ENCODE data around the gene SETD5.

The SETD5 gene

GRCh38 chr3:9412293-9412692 is 14.9 kb downstream of the SETD5 start:
- no peak for DNase-seq

DNA sequence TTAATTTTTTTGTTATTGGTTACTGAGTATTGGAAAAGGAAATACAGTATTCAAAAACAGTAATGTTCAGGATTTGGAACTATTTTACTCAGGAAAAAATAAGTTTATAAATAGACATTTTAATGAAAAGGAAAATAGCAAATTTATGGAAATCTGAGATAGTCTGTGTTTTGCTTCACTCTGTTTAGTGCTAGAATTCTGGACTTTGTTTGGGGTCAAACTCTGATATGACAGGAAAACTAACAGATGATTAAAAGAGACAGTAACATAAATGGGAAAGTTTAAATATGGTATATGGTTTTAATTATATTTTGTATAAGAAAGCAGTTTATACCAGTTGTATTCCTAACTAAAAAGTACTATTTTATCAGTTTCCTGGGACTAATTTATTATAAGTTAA is 17.4 kb downstream of the SETD5 start:
- no peak for DNase-seq

GRCh38 chr3:9415485-9416138 is 18.2 kb downstream of the SETD5 start:
- no peak for DNase-seq

DNA sequence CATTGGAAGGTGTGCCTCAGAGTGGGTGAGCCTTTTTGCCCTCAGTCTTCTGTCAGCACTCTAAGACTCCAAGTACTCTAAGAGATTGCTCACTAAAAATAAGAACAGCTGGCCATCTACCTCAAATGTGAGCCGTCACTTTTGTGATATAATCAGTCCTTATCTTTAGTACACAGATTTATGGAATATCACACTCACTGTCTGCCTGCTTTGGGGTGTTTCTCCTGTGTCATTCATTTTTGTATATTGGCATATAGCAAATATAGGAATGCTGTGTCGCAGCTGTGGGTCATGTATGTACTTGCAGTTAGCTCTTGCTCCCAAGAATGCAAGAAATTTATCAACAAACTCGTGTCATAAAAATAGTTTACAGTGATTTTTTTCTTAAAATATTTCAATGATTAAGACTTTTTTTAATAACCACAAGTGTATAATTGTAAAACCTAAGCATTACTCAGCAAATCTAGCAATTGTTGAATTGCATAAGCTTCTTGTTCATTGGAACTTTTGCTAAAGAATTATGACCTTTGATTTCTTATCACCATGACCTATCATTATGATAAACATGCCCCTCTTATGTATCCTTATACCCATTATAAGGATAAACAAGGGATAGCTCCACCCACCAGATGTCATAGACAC is 18.8 kb downstream of the SETD5 start:
- no peak for DNase-seq

DNA sequence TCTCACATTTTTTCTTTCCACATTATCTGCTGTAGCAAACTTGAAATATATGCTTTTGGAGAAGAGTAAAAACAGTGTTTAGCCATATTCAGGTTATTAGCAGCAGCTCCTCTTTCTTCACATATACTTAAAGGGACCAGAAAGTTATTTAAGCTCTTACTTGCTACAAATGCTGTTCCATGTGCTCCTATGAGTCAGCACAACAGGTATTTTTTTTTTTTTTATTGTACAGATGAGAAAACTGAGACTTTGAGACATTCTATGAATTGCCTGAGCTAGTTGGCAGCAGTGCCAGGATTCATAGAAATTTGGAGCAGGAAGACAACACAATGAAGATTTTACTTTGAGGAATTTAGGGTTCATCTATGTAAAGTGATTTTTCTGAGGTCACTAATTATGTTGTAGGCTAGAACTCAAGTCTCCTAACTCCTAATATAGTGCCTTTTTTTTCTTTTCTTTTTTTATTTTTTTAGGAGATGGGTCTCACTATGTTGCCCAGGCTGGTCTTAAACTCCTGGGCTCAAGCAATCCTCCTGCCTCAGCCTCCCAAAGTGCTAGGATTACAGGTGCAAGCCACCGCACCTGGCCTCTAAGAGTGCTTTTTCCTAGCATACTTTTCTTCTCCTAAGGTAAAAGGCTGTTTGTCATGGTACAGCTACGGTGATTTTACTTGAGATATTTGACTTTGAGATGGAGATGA is 23.6 kb downstream of the SETD5 start:
- no peak for DNase-seq

DNA sequence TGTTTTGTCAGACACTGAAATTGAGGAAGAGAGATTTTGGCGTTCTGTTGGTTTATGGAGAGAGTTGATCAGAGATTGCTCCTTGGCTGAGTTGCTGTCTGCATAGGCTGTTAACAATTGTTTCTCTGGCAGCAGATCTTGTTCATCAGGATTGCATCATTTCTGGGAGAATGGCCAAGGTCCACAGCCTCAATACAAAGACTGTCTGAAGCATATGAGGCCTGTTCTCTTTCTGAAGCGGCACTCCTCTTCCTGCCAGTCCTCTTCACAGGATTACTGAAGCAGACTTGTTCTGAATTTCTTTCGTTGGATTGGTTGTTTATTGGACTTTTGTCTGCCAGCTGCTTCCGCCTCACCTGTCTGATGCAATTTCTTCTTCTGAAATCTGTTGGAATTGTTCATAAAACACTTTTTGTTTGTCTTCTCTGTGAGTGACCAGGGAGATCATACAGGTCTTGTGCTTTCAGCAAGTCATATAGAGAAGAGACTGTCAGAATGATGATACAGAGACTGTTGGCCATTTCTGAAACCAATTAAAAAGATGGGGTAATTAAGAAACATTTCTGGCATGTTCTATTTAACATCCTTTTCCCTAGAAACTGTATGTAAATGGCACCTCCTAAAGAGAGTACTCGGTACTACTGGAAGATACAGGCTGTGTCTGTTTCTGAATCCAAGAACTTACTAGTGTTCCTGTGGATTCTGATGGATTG is 25.5 kb downstream of the SETD5 start:
- DNase-seq, result peak; percentile 44

- DNase-seq, result no peak
These were observed 31.0 kb downstream of the SETD5 start for GRCh38 chr3:9428411-9428810.

- DNase-seq, result no peak
These were observed 33.3 kb downstream of the SETD5 start for GRCh38 chr3:9430733-9431132.

- no peak for DNase-seq
These were observed 36.5 kb downstream of the SETD5 start for GRCh38 chr3:9433627-9434521.

- DNase-seq, result no peak
These were observed 37.9 kb downstream of the SETD5 start for GRCh38 chr3:9435316-9435715.

DNA sequence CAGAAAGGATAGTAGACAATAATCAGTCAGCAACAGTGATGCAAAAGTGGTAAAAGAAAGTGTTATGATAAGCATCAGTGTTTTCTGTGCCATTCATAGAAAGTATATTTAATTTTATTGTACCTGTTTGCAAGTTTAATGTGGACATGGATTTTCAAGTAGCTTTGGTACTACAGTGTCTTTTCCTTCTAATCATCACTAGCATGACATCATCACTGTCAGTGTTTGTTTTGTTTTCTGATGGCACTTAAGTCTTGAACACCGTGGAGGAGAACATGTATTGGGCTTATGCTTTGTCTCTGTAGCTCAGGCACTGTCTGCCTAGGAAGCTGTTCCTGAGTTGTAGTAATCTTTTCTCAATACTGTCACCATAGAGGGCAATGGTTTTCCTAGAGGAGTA is 41.9 kb downstream of the SETD5 start:
- DNase-seq, result no peak

DNA sequence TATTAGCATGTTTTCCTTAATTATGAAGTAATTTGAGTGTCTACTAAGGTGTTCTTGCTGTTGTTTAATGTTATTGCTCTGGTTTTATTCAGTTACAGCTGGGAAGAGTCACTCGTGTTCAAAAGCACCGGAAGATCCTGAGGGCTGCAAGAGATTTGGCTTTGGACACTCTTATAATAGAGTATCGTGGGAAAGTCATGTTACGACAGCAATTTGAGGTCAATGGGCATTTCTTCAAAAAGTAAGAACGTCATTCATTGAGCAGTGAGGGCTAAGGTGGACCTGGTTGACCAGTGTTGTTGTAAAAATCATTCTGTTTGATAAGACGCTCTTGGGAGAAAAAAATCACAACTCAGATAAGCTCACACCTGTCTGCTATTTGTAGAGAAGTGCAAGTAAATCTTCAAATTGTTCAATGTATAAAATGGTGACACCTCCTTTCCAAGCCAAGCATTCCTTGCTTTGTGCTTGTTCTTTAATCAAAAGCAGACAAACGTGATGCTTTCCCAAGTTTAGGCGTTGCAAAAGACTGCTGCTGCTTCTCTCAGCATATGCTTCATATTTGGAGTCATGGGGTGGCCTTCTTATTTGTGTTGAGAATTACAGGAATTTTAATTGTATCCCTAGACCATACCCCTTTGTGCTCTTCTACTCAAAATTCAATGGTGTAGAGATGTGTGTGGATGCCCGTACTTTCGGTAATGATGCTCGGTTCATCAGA is 44.2 kb downstream of the SETD5 start:
- DNase-seq, result no peak

GRCh38 chr3:9448071-9448470 is 50.7 kb downstream of the SETD5 start:
- DNase-seq, result no peak

GRCh38 chr3:9448643-9449042 is 51.2 kb downstream of the SETD5 start:
- DNase-seq, result no peak

DNA sequence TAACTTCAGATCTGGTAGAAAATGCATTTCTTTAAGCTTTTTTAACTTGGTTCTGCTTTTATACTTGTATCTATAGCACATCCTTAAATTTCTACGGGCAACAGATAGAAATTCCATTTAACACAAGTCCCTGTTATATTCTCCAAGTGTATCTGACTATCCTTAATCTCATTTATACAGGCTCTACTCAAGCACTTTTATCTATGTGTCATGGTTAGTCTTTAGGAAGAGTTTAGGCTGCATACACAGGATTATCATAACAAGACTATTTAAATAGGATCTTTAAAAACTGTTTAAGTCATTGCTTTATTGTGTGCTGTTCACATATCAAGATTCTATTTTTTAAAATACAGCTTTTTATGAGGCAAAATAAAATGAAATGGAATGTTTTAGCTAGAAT is 52.7 kb downstream of the SETD5 start:
- no peak for DNase-seq

GRCh38 chr3:9450991-9451390 is 53.6 kb downstream of the SETD5 start:
- no peak for DNase-seq

DNA sequence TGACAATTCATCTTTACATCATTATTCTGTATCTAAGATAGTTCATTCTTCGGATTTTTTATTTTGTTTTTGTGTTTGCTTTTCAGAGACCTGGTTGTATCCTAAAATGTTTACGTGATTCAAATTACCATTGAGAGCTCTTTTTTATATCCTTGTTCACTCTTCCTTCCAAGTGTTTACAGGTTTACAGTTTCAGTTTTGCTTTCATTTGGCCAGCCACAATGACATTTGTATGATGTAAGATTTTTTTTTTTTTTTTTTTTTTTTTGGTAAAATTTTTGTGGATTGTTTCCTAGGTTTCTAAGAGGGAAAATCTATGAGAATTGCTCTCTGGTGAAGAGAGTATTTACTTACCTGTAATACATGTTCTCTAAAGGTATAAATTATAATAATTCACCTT is 55.0 kb downstream of the SETD5 start:
- no peak for DNase-seq

- no peak for DNase-seq
These were observed 58.2 kb downstream of the SETD5 start for GRCh38 chr3:9455596-9456131.

- DNase-seq, result no peak
These were observed 70.0 kb downstream of the SETD5 start for GRCh38 chr3:9467451-9467850.

DNA sequence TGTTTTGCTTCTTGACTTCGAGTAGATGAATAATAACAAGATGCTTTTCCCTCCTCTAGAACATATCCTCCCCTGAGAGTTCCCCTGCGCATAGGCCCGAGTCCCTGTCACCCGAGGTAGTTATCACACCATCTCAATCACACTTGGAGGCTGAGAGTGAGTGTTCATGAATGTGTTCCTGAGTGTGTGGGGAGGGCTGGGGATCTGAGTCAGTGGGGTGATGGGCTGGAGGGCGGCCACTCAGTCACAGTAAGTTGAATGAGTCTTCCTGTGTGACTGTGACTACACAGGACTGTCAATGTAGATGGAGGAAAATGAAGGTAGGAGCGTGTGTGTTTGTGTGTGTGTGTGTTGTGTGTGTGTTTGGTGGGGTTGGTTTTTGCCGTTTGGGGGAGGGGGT is 71.0 kb downstream of the SETD5 start:
- no peak for DNase-seq

- no peak for DNase-seq
These were observed 72.6 kb downstream of the SETD5 start for GRCh38 chr3:9469986-9470385.
